ENCODE measurements around the gene PLAAT5.

Gene PLAAT5

DNA sequence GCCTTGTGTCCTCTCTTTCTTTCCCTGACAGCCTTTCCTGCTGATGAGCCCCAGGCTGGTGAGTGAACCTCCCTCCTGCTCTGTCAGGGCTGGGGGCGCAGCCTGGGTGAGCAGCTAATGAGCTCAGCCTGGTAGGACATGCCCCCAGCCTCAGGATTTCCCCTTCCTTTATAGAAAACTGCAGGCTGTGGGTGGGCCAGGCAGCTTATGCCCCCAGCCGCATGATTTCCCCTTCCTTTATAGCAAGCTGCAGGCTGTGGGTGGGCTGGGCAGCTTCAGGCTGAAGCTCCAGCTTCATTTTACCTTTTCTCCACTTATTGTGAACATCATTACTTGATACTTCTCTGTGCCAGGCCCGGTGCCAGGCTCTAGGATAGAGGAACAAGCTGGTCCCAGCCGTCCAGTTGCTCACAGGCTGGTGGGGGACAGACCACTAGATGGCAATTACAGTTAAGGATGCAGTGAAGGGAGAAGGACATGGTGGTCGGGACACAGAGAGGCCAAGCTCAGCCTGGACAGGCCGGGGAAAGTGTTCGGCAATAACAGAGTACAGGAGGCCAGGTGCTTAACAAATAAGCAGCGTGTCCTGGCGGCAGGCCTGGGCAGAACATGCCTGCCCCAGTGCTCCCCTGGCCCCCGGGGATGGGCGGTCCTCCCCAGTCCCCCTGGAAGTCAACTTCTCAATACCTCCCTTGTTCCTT lies 20.2 kb upstream of the PLAAT5 start:
- no peak for DNase-seq

GRCh38 chr11:63510360-63511047 lies 19.5 kb upstream of the PLAAT5 start:
- DNase-seq: no peak

DNA sequence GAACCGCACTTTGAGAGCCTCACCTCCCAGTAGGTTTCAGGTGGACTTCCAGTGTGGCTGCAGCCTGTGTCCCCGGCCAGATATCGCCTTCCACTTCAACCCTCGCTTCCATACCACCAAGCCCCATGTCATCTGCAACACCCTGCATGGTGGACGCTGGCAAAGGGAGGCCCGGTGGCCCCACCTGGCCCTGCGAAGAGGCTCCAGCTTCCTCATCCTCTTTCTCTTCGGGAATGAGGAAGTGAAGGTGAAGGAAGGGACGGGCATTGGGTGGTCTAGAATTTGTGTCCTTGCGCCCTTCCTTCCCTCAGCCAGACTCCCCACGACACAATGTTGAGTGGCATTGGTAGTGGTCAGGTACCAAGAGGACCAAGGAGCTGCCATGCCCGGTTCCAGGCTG lies 17.8 kb upstream of the PLAAT5 start:
- DNase-seq: no peak

DNA sequence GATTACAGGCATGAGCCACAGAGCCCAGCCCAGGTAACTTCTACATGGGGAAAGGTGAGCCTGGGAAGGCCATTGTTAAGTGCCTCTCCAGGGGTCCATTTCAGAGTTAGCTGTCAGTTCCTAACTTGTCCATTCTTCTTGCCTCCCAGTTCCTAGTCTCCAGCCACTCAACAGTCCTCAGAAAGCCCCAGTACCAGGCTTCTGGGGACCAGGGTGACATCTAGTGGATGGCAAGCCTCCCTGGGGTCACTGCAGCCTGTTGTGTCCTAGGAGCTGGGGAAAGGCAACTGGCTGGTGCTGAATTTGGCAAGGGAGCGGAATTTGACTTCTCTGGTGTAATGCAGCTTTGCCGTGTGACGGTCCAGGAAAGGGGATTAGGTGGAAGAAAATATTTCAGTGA lies 17.0 kb upstream of the PLAAT5 start:
- no peak for DNase-seq

DNA sequence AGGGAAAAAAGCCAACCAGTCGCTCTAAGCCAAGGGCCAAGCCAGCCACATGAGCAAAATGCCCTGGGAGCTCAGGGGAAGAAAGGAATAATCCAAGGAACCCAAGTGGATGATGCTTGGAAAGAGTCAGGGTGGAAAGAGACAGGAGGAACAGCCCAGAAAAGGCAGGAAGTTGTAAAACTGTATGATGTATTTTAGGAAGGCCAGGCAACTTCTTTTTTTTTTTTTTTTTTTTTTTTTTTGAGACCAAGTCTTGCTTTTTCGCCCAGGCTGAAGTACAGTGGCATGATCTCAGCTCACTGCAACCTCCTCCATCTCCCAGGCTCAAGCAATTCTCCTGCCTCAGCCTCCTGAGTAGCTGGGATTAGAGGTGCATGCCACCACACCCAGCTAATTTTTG lies 16.5 kb upstream of the PLAAT5 start:
- no peak for DNase-seq

GRCh38 chr11:63506876-63507275 lies 15.9 kb upstream of the PLAAT5 start:
- no peak for DNase-seq

- DNase-seq: no peak
Observed at GRCh38 chr11:63505857-63506528, 15.0 kb upstream of the PLAAT5 start, which contains the start of gene LGALS12. Gene LGALS12 (plus strand): TSS chr11:63506084. CDS start chr11:63506459, 375 bp downstream.

- DNase-seq: no peak
Observed at GRCh38 chr11:63504933-63505586, 14.1 kb upstream of the PLAAT5 start.

DNA sequence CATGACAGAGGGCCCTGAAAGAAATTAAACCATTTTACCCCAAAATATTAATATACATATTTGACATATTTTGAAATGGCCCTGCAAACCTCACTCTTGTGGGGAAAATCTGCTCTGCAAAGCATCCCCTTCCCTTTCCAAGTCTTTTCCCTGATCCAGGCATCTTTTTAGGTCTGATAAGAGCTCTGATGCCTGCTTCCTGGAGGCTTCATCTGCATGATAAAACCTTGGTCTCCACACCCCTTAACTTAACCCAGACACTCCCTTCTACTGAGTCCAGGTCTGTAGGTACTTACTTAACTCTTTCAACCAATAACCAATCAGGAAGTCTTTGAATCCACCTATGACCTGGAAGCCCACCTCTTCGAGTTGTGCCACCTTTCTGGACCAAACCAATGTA lies 13.1 kb upstream of the PLAAT5 start:
- no peak for DNase-seq

GRCh38 chr11:63503492-63503891 lies 12.5 kb upstream of the PLAAT5 start:
- DNase-seq: no peak

- DNase-seq: no peak
Observed at GRCh38 chr11:63502252-63502820, 11.4 kb upstream of the PLAAT5 start.

DNA sequence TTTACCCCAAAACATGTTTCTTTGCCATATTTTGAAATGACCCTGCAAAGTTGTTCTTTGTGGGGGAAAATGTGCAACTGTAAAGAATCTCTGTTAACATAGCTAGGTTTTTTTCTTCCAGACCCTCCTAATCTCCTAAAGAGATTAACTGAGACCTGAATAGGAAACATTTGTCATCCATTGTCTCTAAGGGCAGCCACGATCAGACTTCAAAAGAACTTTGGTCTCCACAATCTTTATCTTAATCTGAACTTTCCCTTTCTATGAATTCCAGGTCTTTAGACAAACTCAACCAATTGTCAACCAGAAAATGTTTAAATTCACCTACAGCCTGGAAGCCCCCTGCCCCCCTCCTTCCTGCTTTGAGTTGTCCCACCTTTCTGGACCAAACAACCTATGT lies 10.3 kb upstream of the PLAAT5 start:
- DNase-seq: no peak

- no peak for DNase-seq
Observed at GRCh38 chr11:63499874-63500273, 8.9 kb upstream of the PLAAT5 start.

DNA sequence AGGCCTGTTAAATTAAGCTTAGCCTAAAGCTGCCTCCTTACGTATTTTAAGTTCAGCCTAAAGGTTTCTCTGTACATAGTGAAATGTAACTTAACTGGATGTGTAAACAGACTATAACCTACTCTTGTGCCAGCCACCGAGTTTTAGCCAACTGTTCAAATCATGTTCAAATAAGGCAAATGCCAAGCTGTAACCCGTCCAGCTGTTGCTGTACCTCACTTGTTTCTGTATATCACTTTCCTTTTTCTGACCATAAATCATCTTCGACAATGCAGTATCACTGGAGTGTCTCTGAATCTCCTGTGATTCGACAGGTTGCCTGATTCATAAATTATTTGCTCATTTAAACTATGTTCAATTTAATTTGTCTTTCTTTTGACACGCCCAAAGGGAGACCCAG lies 4.0 kb upstream of the PLAAT5 start:
- DNase-seq: no peak

DNA sequence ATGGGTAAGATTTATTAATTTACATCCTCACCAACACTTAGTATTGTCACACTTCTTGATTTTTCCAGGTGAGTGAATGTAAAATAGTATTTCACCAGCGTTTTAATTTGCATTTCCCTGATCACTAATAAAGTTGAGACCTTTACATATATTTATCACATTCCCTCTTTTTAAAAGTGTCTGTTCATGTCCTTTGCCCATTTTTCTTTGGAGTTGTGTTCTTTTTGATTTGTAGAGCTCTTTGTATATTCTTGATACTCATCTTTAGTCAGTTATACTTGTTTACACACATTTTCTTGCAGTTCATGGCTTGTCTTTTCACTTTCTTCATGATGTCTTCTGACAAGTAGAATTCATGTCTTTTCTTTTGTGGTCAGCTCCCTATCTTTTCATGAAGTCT lies 2.2 kb upstream of the PLAAT5 start:
- DNase-seq: no peak

DNA sequence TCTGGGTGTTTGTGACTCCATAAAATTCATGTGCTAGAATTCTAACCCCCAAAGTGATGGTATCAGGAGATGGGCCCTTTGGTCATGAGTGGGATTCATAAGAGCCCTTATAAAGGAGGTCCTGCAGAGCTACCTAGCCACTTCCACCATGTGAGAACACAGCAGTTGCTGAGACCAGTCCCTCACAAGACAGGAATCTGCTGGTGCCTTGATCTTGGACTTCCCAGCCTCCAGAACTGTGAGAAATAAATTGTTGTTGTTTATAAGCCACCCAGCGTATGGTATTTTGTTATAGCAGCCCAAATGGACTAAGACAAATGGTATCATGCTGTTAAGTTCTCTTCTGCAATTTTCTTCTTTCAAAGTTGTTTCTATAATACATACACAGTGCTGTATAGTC lies 1.5 kb upstream of the PLAAT5 start:
- DNase-seq: no peak

DNA sequence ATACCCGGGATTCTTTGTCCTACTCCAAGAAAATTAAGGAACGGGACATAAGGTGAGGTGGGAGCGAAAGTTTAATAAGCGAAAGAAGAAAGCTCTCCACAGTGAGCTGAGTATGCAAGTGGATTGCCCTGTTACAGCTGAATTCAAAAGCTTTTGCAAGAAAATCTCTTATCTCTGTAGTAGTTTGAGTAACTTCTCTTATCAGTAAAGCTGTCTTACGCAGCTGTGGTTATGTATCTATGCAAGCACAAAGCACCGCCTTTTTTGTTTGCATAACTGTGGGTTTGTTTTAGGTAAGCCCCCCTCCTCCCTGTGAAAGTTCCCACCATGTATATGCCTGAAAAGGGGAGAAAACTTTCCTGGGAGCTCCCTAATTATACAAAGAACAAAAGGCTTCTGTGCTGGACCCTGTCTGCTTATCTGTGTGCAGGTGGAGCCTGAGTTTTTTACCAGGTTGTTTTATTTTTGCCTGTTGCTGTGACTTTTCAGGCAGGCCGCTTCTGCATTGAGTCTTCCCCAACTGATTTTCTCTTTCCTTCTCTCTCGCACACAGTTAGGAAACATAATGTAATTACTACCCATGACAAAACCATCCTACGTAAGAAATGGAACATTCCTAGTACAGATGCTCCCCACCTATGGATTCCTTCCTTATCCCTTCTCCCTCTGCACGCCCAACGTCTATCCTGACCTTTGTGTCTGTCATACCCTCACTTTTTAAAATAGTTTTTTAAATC lies 837 bp upstream of the PLAAT5 start:
- no peak for DNase-seq

DNA sequence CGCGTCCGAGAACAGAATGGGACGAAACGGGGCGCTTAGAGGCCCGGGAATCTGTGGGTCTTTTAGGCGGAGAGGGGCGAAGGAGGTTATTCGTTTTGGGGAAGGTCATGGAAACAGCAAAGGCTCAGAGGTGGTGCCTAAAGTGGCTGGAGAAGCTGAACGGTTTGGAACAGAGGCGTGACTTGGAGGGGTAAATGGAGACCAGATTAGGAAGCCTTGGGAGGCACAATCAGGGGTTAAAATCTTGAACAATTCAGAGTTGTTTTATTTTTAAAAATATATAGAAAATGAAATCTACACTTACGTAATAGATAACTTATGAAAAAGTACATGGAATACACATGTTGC lies 247 bp upstream of the PLAAT5 start:
- DNase-seq: no peak

- DNase-seq: no peak
Observed at GRCh38 chr11:63489879-63490278, 1.1 kb downstream of the PLAAT5 start.

- DNase-seq: no peak
Observed at GRCh38 chr11:63488789-63489188, 2.2 kb downstream of the PLAAT5 start.

DNA sequence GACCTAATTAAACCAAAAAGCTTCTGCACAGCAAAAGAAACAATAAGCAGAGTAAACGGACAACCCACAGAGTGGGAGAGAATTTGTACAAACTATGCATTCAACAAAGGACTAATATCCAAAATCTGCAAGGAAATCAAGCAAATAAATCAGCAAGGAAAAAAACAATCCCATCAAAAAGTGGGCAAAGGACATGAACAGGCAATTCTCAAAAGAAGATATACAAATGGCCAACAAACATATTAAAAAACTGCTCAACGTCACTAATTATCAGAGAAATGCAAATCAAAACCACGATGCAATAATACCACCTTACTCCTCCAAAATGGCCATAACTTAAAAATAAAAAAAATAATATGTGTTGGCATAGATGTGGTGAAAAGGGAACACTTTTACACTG lies 5.2 kb downstream of the PLAAT5 start:
- DNase-seq: no peak

- no peak for DNase-seq
Observed at GRCh38 chr11:63480039-63480438, 10.9 kb downstream of the PLAAT5 start.

GRCh38 chr11:63478896-63479295 lies 12.1 kb downstream of the PLAAT5 start:
- DNase-seq: no peak

Data from activated gamma-delta T cell (primary cell).